NCI-H1930 (cell line): ENCODE measurements around the gene FAR2.
"Not testable (repeated sequence)": the region's sequence is repeated elsewhere in the genome, so short reads cannot be mapped to it uniquely, and the experiment has no call there.

Experiments
- DNase-seq, 2 experiments: peaks; one replicate each; lab custom pipeline; 2025; lab: John Stamatoyannopoulos, UW

FAR2 gene

DNA sequence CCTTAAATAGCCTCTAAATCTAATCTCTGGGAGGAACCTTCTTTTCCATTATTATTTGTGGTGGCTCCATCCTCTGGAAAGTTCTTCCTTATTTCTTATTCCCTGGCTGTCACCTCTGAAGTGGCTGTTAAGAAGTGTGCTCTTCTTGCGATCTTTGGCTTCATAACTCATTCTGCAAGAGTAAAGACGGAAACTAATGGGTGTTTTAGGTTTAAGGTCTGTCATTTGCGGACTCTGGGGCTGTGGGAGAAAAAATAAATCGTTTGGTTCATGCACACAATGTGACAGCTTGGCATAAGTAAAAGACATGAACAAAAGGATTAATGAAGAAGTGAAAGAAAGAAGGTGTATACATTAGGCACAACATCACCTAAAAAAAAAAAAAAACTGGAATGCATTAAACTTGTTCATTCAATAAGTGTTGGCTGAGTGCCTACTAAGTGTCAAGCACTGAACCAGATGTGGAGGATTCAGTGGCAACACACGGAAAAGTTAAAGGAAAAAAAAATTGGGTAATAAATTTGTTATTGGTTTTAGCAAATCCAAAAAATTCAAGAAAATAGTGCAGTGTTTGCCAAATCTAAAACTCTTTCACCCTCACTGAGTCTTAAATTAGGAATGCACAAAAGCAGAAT lies 132.4 kb downstream of the FAR2 start:
- DNase-seq = no peak

DNA sequence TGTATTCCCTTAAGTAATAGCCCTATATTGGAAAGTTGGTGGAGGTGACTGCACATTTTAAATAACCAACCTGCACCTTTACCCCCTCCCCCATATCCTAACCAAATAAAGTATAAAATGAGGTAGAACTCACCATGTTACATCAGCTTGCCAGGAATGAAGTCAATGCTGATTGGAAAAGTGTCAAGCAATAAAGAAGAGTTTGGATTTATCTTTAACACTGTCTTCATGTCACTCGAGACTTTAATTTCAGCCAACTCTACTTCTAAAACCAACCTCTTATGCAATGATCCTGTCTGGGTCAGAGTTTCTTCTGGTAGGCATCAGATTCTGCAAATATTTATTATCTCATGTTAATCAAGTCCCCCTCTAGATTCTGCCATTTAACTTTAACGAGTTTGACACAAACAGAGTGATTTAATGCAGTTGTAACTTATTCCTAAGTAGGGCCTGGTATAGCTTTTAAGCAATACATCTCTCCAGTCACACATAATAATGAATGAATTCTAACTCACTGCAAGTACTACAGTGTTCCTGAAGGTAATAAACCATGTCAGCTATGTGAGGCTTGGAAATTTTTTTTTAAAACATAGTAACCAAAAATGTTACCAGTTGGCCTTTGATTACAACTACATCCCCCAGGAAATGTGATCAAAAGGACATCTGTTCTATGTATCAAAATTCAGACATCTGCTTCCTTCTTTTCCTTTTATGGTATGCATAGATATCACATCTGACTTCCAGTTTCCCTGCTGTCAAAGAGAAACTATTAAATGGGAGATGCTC lies 133.1 kb downstream of the FAR2 start:
- no peak for DNase-seq

DNA sequence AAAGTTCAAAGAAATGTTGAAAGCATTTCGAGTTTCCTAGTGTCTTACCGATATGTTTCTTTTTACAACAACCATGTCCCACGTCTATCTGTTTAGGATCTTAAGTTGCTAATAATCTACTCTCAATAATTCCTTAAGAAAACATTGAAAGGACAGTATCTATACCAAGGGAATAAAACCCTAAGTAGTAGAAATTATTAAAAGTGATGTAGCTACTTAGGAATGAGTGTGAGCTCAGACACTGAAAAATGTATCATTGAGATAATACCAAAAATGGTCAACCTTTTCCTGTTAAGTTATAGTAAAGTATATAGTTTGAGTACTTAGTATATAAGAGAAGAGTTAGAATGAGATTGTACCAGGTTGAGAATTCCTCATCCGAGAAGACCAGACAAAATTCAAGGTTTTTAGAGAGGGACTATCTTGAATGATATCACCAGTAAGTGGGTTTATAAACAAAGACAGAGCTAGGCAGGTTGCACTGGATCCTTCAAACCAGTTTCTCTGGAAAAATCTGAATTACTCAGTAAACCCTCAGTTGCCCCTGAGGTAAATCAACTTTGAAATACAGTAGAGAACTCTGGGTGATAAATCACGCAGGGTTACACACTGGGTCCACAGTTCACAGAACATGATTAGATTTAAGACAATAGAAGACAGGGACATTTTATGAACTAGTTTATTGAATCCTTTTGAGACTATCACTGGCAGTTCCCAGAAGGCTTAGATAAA lies 135.1 kb downstream of the FAR2 start:
- DNase-seq = no peak

GRCh38 chr12:29286081-29286790 lies 137.2 kb downstream of the FAR2 start:
- DNase-seq = no peak

DNA sequence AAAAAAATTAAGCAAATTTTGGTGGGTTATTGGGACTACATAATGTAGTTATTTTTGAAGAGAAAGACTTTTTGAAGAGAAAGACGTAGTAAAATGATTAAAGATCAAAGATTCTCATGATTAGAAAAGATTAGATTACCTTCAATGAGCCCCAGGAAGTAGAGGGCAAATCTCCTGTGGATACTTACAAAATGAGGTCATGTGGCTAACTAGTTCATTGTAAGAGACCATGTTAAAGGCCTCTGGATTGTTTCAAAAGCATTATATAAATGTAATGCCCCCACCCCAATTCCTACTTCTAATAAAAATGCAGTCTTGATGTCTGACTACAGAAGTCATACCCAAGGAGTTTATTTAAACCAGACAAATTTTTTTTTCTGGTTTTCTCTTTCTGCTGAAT lies 138.5 kb downstream of the FAR2 start:
- DNase-seq = no peak

DNA sequence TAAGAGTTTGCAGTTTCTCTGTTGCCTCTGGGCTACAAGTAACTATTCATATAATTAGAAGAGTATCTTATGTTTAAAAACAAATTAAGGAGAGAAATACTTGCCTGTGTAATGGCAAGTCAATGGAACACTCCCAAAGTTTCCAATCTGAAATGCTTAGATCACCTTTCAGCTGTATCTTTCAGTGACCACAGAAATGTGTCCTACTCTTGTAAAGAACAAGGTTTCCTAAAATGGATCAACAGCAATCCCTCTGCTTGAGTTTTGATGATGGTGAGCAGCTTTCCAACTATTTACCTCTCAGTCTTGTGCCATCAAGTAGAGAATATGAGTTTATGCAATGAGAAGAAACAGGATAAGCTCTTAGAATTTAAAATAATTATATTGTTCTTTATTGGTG lies 139.0 kb downstream of the FAR2 start:
- no peak for DNase-seq

DNA sequence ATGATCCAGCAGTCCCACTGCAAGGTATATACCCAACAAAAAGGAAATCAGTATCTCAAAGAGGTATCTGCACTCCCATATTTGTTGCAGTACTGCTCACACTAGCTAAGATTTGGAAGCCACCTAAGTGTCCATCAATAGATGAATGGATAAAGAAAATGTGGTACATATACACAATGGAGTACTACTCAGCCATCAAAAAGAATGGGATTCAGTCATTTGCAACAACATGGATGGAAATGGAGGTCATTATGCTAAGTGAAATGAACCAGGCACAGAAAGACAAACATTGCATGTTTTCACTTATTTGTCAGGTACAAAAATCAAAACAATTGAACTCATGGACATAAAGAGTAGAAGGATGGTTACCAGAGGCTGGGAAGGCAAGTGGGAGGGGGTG lies 141.4 kb downstream of the FAR2 start:
- DNase-seq = not testable (repeated sequence)

DNA sequence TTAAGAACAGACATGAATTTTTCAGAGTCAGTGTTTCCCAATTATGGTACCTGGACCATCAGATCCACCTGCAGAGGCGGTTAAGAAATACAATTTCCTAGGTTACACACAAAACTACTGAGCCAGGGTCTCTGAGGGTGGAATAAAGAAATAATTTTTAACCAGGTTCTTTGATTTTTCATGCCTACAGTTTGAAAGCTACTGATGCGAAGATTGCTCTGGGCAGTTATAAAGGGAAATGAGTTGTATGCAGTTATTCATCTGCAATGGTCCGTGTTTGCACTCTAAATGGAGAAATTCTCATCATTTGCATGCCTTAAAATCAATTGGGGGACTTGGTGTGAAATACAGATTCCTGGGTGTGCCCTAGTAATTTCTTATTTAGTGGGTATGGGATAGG lies 142.1 kb downstream of the FAR2 start:
- no peak for DNase-seq

- DNase-seq = no peak
Observed at GRCh38 chr12:29299633-29300032, 150.6 kb downstream of the FAR2 start.

DNA sequence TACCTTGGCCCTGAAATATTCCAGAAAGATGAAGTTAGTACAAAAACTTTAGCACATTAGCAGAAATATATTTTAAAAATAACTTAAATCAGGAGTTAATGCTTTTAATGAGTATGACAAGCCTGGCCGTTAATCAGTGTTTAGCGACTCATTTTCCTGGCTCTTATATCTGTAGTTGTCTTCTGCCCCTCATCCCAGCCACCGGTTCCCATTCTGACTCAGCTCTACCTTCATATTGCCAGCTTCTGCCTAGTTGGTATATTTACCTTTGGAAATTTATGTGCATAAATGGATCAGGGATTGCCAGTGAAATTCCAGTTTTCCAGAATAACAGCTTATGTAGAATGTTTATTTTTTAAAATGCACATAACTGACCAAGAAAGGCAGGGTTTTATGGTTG lies 152.0 kb downstream of the FAR2 start:
- DNase-seq = no peak

DNA sequence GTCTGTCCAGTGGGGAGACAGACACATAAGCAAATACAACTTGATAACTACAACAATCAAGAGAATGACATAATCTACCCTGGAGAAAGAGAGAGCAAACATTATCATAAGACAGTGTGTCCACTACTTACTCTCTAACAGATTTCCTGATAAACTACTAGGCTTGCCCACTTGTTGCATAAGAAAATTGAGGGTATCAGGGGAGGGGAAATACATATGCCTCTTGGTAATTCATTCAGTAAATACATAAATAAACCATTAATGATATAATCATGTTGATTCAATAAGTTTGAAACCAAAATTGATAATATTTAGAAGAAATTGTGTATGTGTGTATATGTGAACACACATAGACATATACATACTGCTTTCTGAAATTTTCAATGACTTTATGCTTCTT lies 155.3 kb downstream of the FAR2 start:
- DNase-seq = peak in 1 of 2 experiments; percentile 19

GRCh38 chr12:29306266-29306665 lies 157.2 kb downstream of the FAR2 start:
- no peak for DNase-seq

GRCh38 chr12:29306682-29307081 lies 157.6 kb downstream of the FAR2 start:
- DNase-seq = no peak

DNA sequence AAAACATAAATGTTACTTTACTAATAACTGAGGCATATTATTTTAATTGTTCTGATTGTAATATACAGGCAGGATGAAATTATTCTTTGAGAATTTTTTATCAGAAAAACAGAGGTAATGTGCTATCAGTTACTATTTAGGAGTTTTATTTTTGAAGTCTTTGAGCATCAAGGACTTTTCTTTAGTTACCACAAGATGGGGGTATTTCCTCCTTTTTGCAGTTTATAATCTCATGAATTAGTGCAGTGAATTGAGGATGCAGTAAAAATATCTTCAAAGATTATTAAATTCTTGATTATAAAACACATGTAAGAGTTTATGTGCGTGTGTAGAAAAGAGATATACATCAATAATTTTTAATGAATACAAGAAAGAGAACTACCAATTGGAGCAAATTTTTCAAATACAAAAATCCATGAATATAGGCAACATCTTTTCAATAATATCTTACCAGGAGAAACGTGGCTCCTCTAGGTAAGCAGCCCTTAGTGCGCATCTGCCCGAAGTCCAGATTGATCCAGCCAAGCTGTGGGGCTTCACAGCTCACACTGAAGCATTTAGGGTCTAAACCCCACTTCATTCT lies 160.3 kb downstream of the FAR2 start:
- no peak for DNase-seq

DNA sequence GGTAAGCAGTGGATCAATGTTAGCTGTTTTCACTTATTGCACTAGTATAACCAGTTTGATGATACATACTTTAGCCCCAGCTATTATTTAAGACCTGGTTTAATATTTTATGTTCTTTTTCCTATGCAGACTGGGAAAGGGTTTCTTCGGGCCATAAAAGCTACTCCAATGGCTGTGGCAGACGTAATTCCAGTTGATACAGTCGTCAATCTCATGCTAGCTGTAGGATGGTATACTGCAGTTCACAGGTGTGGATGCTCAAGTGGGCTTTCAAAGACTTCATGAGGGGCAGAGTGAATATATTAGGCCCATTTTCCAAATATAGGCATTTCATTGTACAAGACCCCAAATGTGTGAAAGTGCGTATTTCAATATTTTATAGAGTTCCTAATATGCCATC lies 161.8 kb downstream of the FAR2 start:
- DNase-seq = no peak

DNA sequence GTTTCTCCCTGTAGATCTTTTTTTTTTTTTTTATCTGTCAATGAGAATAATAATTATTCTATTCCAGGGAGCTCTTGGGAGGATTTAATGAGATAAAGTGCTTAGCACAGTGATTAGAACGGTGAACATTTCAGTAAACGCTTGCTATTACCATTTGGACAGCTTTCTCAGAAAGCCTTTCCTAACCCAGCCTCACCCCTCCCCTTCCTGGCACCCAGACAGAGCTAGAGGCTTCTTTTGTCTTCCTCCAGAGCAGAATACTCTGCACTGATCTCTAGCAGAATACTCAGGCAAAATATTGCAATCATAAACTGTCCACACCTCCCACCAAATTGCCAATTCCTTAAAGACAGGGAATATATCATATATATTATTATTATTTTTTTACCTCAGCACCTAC lies 165.3 kb downstream of the FAR2 start:
- DNase-seq = no peak

DNA sequence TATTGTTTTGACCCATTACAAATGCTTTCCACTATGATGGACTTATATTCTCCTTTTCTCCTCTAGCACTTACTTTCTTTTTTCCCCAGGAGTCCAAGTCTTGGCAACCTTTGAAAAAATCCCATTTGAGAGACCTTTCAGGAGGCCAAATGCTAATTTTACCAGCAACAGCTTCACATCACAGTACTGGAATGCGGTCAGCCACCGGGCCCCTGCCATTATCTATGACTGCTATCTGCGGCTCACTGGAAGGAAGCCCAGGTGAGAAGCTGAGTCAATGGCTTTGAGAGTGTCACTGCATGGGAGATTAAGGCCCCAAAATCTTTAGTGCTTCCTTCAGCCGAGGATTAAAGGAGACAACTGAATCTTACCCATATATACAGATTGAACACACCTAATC lies 167.7 kb downstream of the FAR2 start:
- no peak for DNase-seq

DNA sequence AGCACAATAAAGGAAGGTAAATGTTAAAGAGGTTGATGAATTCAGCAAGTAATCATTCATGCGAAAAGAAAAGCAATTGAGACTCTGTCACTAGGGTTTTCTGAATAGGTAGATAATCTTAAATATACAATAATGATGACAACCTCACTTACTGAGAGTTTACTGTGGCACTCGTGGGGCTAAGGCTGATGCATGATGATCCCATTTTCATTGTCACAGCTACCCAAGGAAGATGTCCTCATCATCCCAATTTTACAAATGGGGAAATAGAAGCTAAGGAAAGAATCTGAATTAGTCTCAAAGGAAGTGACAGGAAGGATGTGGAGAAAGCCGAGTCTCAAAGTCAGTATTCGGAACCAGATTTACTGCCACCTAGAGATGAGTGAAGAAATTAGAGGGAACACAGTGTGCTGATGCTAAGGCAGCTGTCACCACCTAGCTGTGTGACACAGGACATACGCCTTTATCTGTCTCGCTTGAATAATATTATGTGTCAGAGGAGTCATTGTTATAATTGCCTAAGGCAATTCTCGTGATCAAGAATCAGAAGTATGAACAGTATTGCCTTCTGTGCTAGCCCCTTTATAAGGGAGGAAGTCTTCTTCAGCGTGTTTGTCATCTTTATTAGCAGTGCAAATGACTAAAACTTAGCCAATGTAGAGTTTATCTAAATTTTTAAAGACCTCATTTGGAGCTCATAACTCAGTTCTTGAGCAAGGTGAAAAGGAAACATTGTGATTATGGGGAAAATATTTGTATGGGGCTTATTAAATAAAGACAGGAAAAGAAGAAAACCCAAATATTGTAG lies 168.7 kb downstream of the FAR2 start:
- peak; percentile 51 to 63 for DNase-seq

GRCh38 chr12:29320295-29321085 lies 171.4 kb downstream of the FAR2 start:
- DNase-seq = no peak

- no peak for DNase-seq
Observed at GRCh38 chr12:29322157-29322556, 173.1 kb downstream of the FAR2 start.
